Nephron progenitor cell (in vitro differentiated cells): ENCODE data around the gene EEF2KMT.
"Not testable (repeated sequence)": the region's sequence is repeated elsewhere in the genome, so short reads cannot be mapped to it uniquely, and the experiment has no call there.

Source experiments
- DNase-seq: peaks from one replicate; pipeline ENCODE4 v3.0.0; 2021
- H3K27ac Mint-ChIP-seq: 2 replicates; pipeline ENCODE4 v1.8.0; 2021; ENCODE audit warnings: mild to moderate bottlenecking, moderate library complexity, mixed read lengths
- H3K27me3 Mint-ChIP-seq: 2 replicates; pipeline ENCODE4 v1.8.0; 2021; ENCODE audit warnings: mild to moderate bottlenecking, low read depth, mixed read lengths; ENCODE audit not compliant: poor library complexity
- H3K36me3 Mint-ChIP-seq: 2 replicates; pipeline ENCODE4 v1.8.0; 2021; ENCODE audit warnings: low read depth, mixed read lengths
- H3K4me1 Mint-ChIP-seq: 2 replicates; pipeline ENCODE4 v1.8.0; 2021; ENCODE audit warnings: mixed read lengths
- H3K4me3 Mint-ChIP-seq: 2 replicates; pipeline ENCODE4 v1.8.0; 2021; ENCODE audit warnings: mild to moderate bottlenecking, moderate library complexity, mixed read lengths
- H3K9me3 Mint-ChIP-seq: 2 replicates; pipeline ENCODE4 v1.8.0; 2021; ENCODE audit warnings: mild to moderate bottlenecking, moderate library complexity, mixed read lengths
- CTCF ChIP-seq: fragments of 200-600 bp; sonication (generic); IDR thresholded peaks from 2 replicates; pipeline ENCODE4 v1.5.0; 2021; ENCODE audit warnings: antibody characterized with exemption

The EEF2KMT gene

GRCh38 chr16:5088936-5089335 is 8.7 kb downstream of the EEF2KMT start:
- DNase-seq, H3K9me3 Mint-ChIP-seq, H3K4me1 Mint-ChIP-seq, H3K27me3 Mint-ChIP-seq, H3K4me3 Mint-ChIP-seq: not testable (repeated sequence)
- Mint-ChIP-seq H3K27ac (peak overlapping the region; percentile 51), H3K36me3 (peaks cover 20% of the 10 kb centered on the region)

GRCh38 chr16:5088086-5088790 is 9.4 kb downstream of the EEF2KMT start:
- H3K27me3 Mint-ChIP-seq, H3K27ac Mint-ChIP-seq: not testable (repeated sequence)
- H3K36me3 Mint-ChIP-seq = peaks cover 23% of the 10 kb centered on the region

GRCh38 chr16:5085716-5086115 is 11.9 kb downstream of the EEF2KMT start:
- not testable (repeated sequence) for DNase-seq, H3K4me3 Mint-ChIP-seq, H3K9me3 Mint-ChIP-seq, H3K27me3 Mint-ChIP-seq, H3K27ac Mint-ChIP-seq
- peaks cover 23% of the 10 kb centered on the region for H3K36me3 Mint-ChIP-seq
- peaks cover 12% of the 10 kb centered on the region for H3K4me1 Mint-ChIP-seq

More at GRCh38 chr16:5088086-5088790, 9.4 kb downstream of the EEF2KMT start:
- H3K4me1 Mint-ChIP-seq = peaks cover 12% of the 10 kb centered on the region
- not testable (repeated sequence) for H3K4me3 Mint-ChIP-seq, H3K9me3 Mint-ChIP-seq, DNase-seq

- TF ChIP-seq CTCF = peak; percentile 55
- Mint-ChIP-seq H3K4me1 (peaks cover 12% of the 10 kb centered on the region), H3K36me3 (peaks cover 27% of the 10 kb centered on the region)
- not testable (repeated sequence) for H3K9me3 Mint-ChIP-seq, H3K27me3 Mint-ChIP-seq, H3K27ac Mint-ChIP-seq, H3K4me3 Mint-ChIP-seq
- DNase-seq = peak; percentile 73
Observed at GRCh38 chr16:5084802-5085201, 12.8 kb downstream of the EEF2KMT start.

GRCh38 chr16:5084099-5084731 is 13.4 kb downstream of the EEF2KMT start:
- peaks cover 12% of the 10 kb centered on the region for H3K4me1 Mint-ChIP-seq
- not testable (repeated sequence) for DNase-seq, H3K27ac Mint-ChIP-seq, H3K27me3 Mint-ChIP-seq, H3K4me3 Mint-ChIP-seq, H3K9me3 Mint-ChIP-seq
- H3K36me3 Mint-ChIP-seq = peaks cover 31% of the 10 kb centered on the region

GRCh38 chr16:5083646-5084045 is 13.9 kb downstream of the EEF2KMT start:
- not testable (repeated sequence) for DNase-seq, H3K27me3 Mint-ChIP-seq, H3K27ac Mint-ChIP-seq, H3K4me3 Mint-ChIP-seq, H3K9me3 Mint-ChIP-seq
- H3K4me1 Mint-ChIP-seq = peaks cover 12% of the 10 kb centered on the region
- peaks cover 31% of the 10 kb centered on the region for H3K36me3 Mint-ChIP-seq

- not testable (repeated sequence) for DNase-seq, H3K27me3 Mint-ChIP-seq, H3K27ac Mint-ChIP-seq, H3K9me3 Mint-ChIP-seq, H3K4me3 Mint-ChIP-seq
- Mint-ChIP-seq H3K4me1 (peaks cover 12% of the 10 kb centered on the region), H3K36me3 (peaks cover 25% of the 10 kb centered on the region)
Observed at GRCh38 chr16:5080996-5081395, 16.6 kb downstream of the EEF2KMT start.

- H3K27me3 Mint-ChIP-seq, H3K4me3 Mint-ChIP-seq, DNase-seq, H3K27ac Mint-ChIP-seq, H3K9me3 Mint-ChIP-seq: not testable (repeated sequence)
- Mint-ChIP-seq H3K4me1 (peaks cover 12% of the 10 kb centered on the region), H3K36me3 (peaks cover 25% of the 10 kb centered on the region)
Observed at GRCh38 chr16:5080461-5080860, 17.1 kb downstream of the EEF2KMT start.

- H3K9me3 Mint-ChIP-seq = no peaks in the 10 kb centered on the region
- H3K27ac Mint-ChIP-seq = no peak overlapping the region
Observed at GRCh38 chr16:5078626-5079025, 19.0 kb downstream of the EEF2KMT start.

More at GRCh38 chr16:5078626-5079025, 19.0 kb downstream of the EEF2KMT start:
- Mint-ChIP-seq H3K36me3 (peaks cover 19% of the 10 kb centered on the region), H3K4me3 (no peak overlapping the region), H3K4me1 (peaks cover under 1% of the 10 kb centered on the region), H3K27me3 (no peaks in the 10 kb centered on the region)
- no peak for DNase-seq
- no peak for TF ChIP-seq CTCF
